AG09309 (cell line): ENCODE results near the gene CEBPA.
A peak's percentile ranks its signal among the peaks of the same experiment; 100 is the strongest.

Experiments
- DNase-seq: peaks from one replicate; pipeline ENCODE4 v3.0.0-alpha.2; 2010; ENCODE audit warnings: low read depth
- H3K4me3 ChIP-seq: 2 replicates; pipeline ENCODE4 v1.5.1; 2011; ENCODE audit warnings: mild to moderate bottlenecking, low read depth, low read length, moderate library complexity; ENCODE audit not compliant: control insufficient read depth
- TF ChIP-seq, protein P1 (sequence below): IDR thresholded peaks from 2 replicates; pipeline ENCODE4 v1.5.1; 2011; ENCODE audit warnings: mild to moderate bottlenecking, low read depth, low read length, inconsistent platforms; ENCODE audit not compliant: insufficient read depth, control insufficient read depth; ENCODE audit errors: missing control alignments

Gene CEBPA

DNA sequence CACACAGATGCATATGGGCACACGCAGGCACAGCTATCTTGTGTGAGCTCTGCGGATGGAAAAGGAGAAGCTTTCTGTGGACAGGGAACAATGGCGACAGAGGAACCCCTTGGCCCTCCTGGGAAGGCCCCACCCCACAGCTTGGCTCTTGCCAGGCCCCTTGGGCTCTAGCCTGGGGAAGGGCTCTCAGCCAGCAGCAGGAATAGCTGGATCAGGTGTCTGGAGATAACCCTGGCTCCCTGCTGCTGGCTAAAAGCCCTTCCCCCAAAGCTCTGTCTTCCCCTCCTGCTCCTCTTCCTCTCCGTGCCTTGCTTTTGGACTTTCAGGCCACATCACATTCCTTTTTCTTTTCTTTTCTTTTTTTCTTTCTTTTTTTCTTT is 24.3 kb downstream of the CEBPA start:
- DNase-seq, result no peak
- TF ChIP-seq, protein P1, sequence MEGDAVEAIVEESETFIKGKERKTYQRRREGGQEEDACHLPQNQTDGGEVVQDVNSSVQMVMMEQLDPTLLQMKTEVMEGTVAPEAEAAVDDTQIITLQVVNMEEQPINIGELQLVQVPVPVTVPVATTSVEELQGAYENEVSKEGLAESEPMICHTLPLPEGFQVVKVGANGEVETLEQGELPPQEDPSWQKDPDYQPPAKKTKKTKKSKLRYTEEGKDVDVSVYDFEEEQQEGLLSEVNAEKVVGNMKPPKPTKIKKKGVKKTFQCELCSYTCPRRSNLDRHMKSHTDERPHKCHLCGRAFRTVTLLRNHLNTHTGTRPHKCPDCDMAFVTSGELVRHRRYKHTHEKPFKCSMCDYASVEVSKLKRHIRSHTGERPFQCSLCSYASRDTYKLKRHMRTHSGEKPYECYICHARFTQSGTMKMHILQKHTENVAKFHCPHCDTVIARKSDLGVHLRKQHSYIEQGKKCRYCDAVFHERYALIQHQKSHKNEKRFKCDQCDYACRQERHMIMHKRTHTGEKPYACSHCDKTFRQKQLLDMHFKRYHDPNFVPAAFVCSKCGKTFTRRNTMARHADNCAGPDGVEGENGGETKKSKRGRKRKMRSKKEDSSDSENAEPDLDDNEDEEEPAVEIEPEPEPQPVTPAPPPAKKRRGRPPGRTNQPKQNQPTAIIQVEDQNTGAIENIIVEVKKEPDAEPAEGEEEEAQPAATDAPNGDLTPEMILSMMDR, result no peak
- no peak overlapping the region for H3K4me3 ChIP-seq

DNA sequence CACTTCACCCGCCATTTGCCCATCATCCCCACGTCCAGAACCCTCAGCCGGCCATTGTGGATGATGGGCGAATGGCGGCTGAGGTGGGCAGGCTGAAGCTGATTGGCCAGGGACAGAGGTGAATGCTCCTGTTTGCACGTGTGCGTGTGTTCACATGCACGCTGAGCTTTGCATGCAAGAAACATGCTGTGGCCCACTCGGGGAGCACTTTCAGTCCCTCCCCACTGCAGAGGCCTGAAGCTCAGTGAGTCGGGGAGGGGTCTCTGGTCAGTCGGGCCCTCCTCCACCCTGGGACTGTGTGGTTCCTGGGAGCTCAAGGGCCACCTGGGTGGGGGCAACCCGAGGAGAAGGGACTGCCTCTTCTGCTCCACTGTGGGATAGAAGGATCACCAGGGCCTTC is 24.9 kb downstream of the CEBPA start:
- no peak for DNase-seq
- TF ChIP-seq, protein P1, result no peak

DNA sequence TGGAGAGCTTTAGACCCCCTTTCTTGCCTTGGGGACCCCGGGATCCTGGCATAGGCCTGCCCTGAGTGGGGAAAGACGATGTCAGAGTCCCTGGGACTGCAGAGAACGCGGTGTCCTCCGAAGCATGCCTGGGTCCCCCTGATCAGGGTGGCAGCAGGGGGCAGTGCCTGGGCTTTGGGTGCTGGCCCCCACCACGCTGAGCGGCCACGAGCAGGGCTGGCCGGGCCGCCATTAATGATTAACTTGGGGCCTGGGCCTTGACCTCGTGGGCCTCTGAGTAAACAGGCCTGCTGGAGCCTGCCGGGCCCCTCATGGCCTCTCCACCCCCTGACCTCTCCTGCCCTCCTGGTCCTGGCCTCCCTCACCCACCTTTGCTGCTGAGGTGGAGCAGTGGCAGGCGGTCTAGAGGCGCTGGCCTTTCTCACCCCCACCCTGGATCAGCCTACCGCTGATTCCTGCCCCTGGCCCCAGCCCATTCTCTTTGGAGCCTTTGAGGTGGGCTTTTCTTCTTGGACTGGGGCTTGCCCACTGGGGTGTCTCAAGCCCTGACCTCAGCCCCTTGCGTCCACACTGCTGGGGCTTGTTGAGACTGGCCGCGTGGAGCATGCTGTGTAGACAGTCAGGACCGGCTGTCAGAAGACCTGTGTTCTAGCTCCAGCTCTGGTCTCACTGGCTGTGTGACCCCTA is 26.3 kb downstream of the CEBPA start:
- no peak overlapping the region for H3K4me3 ChIP-seq
- no peak for DNase-seq
- TF ChIP-seq, protein P1, result no peak

More for the DNA sequence above, 24.9 kb downstream of the CEBPA start:
- no peak overlapping the region for H3K4me3 ChIP-seq

DNA sequence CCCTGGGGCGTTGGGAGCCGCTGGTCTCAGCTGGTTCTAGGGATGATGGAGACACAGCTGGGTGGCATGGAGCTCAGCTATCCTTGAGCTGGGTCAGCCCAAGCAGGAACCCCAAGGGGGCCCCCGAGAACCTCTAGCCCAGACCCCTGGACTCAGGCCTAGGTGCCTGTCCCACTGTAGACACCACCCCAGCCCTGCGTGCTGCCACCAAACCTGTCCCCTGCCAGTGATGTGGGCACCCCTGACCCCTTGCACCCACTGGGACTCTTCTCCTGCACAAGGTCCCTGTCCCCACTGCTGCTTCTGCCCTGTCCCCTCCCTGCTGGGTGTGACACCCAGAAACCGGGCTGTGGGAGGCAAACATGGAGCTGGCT is 26.8 kb downstream of the CEBPA start:
- H3K4me3 ChIP-seq, result no peak overlapping the region
- DNase-seq, result no peak
- TF ChIP-seq, protein P1, result no peak

DNA sequence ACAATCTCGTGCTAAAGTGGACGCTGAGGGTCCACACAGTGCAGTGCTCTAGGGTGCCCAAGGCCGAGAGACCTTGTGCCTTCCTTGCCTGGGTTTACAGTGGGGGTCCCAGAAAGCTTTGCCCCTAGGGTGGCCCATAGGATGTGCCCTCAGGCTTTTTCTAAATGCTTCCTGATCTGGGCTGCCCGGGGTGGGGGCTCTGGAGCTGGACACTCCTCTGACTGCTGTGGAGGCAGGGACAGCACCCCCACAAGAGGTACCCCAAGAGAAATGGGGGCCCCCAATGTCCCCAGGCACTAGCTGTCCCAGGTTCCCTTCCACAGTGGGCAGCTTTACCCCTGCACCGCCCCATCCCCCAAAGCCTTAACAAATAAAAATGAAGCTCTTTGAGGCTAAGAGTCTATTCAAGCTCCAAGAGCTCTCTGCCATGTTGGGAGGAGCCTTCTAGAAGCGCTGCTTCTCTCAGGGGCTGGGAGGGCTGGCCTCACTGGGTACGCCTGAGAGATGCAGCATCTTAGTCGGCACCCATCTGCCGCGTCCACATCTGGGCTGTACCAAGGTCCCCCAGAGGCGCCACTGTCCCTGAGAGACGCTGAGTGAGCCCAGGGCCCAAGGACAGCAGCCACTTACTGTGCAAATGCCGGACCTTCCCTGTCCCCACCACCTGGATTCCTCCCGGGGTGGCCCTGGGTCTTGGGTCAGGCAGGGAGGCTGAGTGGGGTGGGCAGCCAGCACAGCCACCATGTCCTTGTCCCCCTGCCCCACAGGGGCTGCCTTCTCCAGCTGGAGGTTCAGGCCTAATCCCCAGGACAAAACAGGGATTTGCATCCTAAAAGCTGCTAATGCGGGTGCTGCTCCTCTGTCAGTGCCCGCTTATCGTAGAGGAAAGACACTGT is 27.4 kb downstream of the CEBPA start:
- DNase-seq, result no peak
- TF ChIP-seq, protein P1, result no peak
- no peak overlapping the region for H3K4me3 ChIP-seq

DNA sequence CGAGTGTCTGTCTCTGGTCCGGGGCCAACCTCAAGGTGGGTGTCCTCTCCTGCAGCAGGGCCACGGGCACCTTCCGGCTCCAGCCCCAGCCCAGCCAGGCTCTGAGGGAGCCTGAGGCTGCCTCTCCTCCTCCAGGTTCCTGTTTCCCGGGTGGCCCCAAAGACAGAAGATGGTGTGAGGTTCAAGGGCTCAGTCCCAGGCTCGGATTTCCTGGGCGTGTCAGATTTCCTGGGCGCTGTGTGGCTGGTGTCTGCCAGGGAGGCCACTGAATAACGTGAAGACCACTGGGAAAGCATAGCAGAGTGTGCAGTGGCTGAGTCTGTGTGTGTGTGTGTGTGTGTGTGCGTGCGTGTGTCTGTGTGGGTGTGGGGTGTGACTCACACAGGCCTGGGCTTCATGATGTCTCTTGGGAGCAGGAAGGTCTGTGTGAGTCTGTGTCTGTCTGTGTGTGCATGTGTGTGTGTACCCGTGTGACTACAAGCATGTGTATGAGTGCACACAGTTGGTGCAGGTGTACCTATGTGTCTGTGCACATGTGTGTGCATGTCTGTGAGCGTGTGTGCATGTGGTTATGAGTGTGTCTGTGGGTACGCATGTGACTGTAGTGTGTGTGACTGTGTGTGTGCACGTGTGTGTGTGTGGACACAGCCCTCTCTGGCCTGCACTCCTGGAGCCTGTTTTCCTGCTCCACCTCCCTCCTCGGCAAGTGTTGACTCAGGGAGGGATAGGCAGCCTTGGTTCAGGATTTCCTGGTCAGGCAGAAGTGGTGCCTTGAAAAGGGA is 28.3 kb downstream of the CEBPA start:
- peak; percentile 92 for DNase-seq
- TF ChIP-seq, protein P1, result no peak
- H3K4me3 ChIP-seq, result no peak overlapping the region
